ENCODE results near the gene DKK2. TPM values are rescaled to one million over a fixed set of nuclear protein-coding genes. Genes with fewer than 3 reads are reported as not detected.
"Not testable (repeated sequence)": the region's sequence is repeated elsewhere in the genome, so short reads cannot be mapped to it uniquely, and the experiment has no call there.

The DKK2 gene
- total RNA-seq, 6 experiments from 2014 or later: 0.15 to 0.50 (median 0.20) TPM

DNA sequence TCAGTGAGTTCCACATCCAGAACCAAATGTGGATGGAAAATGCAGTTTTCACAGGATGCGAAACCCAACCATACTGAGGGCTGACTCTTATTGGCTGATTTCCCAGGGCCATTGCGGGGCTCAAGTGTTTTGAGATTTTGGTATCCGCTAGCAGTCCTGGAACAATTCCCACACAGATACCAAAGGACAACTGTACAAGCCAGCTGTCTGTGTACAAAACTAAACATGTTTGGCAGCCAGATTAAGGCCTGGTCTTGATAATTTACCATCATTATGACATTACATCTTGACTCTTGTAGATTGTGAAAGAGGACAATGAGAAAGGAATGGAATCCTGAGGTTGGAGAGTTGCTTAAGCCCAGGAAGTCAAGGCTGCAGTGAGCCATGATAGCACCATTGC, 121.9 kb downstream of the DKK2 start:
- Mint-ChIP-seq H3K27me3 (ENCODE audit: insufficient read depth) (peaks cover 1% of the 10 kb centered on the region; the same call in 1 of the 2 replicates), H3K9me3 (no peaks in the 10 kb centered on the region), H3K36me3 (ENCODE audit: low read depth) (no peaks in the 10 kb centered on the region), H3K4me1 (ENCODE audit: low read depth) (no peaks in the 10 kb centered on the region), H3K27ac (no peak overlapping the region), H3K4me3 (no peak overlapping the region)
- no peak for DNase-seq
- TF ChIP-seq CTCF (IDR thresholded peaks at IDR 0.05): no peak

DNA sequence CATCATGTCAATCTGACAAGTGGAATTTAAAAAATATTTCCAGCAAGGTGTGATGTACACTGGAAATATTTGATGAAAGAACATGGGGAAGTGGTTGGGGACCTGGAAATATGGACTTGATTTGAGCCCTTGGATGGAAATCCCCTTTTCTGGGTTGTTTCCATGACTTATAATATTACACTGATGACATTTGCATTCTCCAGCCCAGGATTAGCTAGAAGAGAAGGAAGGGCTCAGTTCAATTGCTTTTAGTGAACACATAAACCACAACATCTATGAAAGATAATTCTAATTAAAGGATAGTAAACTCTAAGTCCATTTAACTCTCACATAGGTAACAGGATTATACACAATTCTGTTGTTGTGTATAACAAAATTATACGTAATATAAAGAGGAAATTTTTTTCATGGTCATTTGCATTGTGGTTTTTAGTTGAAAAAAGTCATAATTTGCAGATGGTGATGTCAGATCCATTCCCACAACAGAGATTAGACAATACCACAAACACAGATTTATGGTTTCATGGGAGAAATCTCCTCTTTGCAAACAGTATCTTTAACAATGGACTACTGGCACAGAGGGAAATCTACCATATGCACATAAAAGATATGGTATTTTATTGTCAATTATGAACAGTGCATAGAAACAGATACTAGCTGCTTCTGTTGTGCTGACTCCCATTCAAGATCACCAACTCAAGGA, 126.5 kb downstream of the DKK2 start:
- peaks cover 1% of the 10 kb centered on the region; the same call in 1 of the 2 replicates for H3K27me3 Mint-ChIP-seq (ENCODE audit: insufficient read depth)
- TF ChIP-seq CTCF (IDR thresholded peaks at IDR 0.05): no peak
- no peaks in the 10 kb centered on the region for H3K4me1 Mint-ChIP-seq (ENCODE audit: low read depth)
- H3K36me3 Mint-ChIP-seq (ENCODE audit: low read depth): no peaks in the 10 kb centered on the region
- no peak overlapping the region for H3K27ac Mint-ChIP-seq
- H3K4me3 Mint-ChIP-seq: no peak overlapping the region
- DNase-seq: no peak
- H3K9me3 Mint-ChIP-seq: no peaks in the 10 kb centered on the region

DNA sequence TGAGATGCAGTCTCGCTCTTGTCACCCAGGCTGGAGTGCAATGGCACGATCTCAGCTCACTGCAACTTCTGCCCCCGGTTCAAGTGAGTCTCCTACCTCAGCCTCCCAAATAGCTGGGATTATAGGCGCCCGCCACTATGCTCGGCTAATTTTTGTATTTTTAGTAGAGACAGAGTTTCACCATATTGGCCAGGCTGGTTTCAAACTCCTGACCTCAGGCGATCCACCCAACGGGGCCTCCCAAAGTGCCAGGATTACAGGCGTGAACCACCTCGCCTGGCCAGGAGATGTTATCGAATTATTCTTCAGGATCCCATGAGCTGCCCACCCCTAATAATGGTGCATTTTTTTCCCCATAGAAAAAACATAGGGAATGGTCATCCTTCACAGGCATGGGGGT, 128.1 kb downstream of the DKK2 start:
- not testable (repeated sequence) for H3K9me3 Mint-ChIP-seq; H3K4me1 Mint-ChIP-seq (ENCODE audit: low read depth); H3K4me3 Mint-ChIP-seq; H3K27ac Mint-ChIP-seq; DNase-seq; H3K36me3 Mint-ChIP-seq (ENCODE audit: low read depth); H3K27me3 Mint-ChIP-seq (ENCODE audit: insufficient read depth)

- no peak for TF ChIP-seq CTCF (IDR thresholded peaks at IDR 0.05)
- Mint-ChIP-seq H3K9me3 (no peaks in the 10 kb centered on the region), H3K27ac (no peak overlapping the region), H3K27me3 (ENCODE audit: insufficient read depth) (peaks cover under 1% of the 10 kb centered on the region; the same call in 1 of the 2 replicates), H3K36me3 (ENCODE audit: low read depth) (no peaks in the 10 kb centered on the region), H3K4me1 (ENCODE audit: low read depth) (no peaks in the 10 kb centered on the region), H3K4me3 (no peak overlapping the region)
- DNase-seq: no peak
Measured at GRCh38 chr4:106907216-106907615, 128.9 kb downstream of the DKK2 start.

- Mint-ChIP-seq H3K9me3 (no peaks in the 10 kb centered on the region), H3K27me3 (ENCODE audit: insufficient read depth) (no peaks in the 10 kb centered on the region; the same call in 1 of the 2 replicates), H3K27ac (no peak overlapping the region), H3K4me3 (no peak overlapping the region), H3K4me1 (ENCODE audit: low read depth) (no peaks in the 10 kb centered on the region), H3K36me3 (ENCODE audit: low read depth) (no peaks in the 10 kb centered on the region)
- no peak for DNase-seq
- TF ChIP-seq CTCF (IDR thresholded peaks at IDR 0.05): no peak
Measured at GRCh38 chr4:106906728-106907127, 129.4 kb downstream of the DKK2 start.

GRCh38 chr4:106898621-106899230, 137.4 kb downstream of the DKK2 start:
- TF ChIP-seq CTCF (IDR thresholded peaks at IDR 0.05): peak; percentile 94
- no peak overlapping the region for H3K27ac Mint-ChIP-seq
- H3K36me3 Mint-ChIP-seq (ENCODE audit: low read depth): no peaks in the 10 kb centered on the region
- H3K9me3 Mint-ChIP-seq: peaks cover 7% of the 10 kb centered on the region; the same call in 1 of the 2 replicates
- H3K4me3 Mint-ChIP-seq: no peak overlapping the region
- peak; percentile 55 for DNase-seq
- H3K27me3 Mint-ChIP-seq (ENCODE audit: insufficient read depth): peaks cover 4% of the 10 kb centered on the region; the same call in 1 of the 2 replicates
- no peaks in the 10 kb centered on the region; the same call in 1 of the 2 replicates for H3K4me1 Mint-ChIP-seq (ENCODE audit: low read depth)

Measured in HFFc6 (cell line).